Activated naive CD8-positive, alpha-beta T cell treated with anti-CD3 and anti-CD28 coated beads for 36 hours (primary cell): Measurements from ENCODE around the gene CFL1. TPM values are rescaled to one million over a fixed set of nuclear protein-coding genes. Genes with fewer than 3 reads are reported as not detected.
"Not testable (repeated sequence)": the region's sequence is repeated elsewhere in the genome, so short reads cannot be mapped to it uniquely, and the experiment has no call there.

Source experiments
- DNase-seq: peaks from one replicate; pipeline ENCODE4 v3.0.0; 2021
- H3K27ac Mint-ChIP-seq: one replicate; pipeline ENCODE4 v1.8.0; 2022; ENCODE audit warnings: mild to moderate bottlenecking, moderate library complexity, mixed read lengths
- H3K27me3 Mint-ChIP-seq: one replicate; pipeline ENCODE4 v1.8.0; 2022; ENCODE audit warnings: mild to moderate bottlenecking, mixed read lengths
- H3K36me3 Mint-ChIP-seq: one replicate; pipeline ENCODE4 v1.8.0; 2021; ENCODE audit warnings: mild to moderate bottlenecking, mixed read lengths
- H3K4me1 Mint-ChIP-seq: one replicate; pipeline ENCODE4 v1.8.0; 2021; ENCODE audit warnings: mixed read lengths
- H3K4me3 Mint-ChIP-seq: one replicate; pipeline ENCODE4 v1.8.0; 2022; ENCODE audit warnings: mild to moderate bottlenecking, moderate library complexity, mixed read lengths
- H3K9me3 Mint-ChIP-seq: one replicate; pipeline ENCODE4 v1.8.0; 2022; ENCODE audit warnings: mixed read lengths
- total RNA-seq, 2 experiments: library from RNA; stranded (reverse); gene quantifications; one replicate each; pipeline ENCODE4 v1.2.3, GENCODE V29; 2021

The CFL1 gene
- total RNA-seq, 2 experiments from 2014 or later: 1,050 to 1,075 TPM

DNA sequence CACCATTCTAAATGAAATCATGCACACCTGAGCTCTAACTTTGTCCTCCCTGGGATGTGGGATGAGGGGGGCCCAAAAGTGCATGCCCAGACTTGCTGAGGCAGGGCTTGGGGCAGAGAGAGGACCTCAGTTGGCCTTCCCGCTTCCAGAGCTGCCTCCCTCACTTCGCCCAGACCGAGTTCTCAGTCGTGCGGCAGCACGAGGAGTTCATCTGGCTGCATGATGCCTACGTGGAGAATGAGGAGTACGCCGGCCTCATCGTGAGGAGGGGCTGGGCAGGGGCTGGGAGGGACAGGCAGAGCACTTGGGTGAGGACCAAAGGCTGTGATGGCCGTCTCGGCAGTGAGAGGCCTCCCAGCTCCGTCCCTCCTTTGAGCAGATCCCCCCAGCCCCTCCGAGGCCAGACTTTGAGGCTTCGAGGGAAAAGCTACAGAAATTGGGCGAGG is 8.2 kb downstream of the CFL1 start:
- Mint-ChIP-seq H3K27me3 (no peaks in the 10 kb centered on the region), H3K36me3 (peaks cover 37% of the 10 kb centered on the region), H3K4me3 (no peak overlapping the region), H3K27ac (no peak overlapping the region), H3K4me1 (peaks cover 14% of the 10 kb centered on the region), H3K9me3 (peaks cover 7% of the 10 kb centered on the region)
- no peak for DNase-seq

DNA sequence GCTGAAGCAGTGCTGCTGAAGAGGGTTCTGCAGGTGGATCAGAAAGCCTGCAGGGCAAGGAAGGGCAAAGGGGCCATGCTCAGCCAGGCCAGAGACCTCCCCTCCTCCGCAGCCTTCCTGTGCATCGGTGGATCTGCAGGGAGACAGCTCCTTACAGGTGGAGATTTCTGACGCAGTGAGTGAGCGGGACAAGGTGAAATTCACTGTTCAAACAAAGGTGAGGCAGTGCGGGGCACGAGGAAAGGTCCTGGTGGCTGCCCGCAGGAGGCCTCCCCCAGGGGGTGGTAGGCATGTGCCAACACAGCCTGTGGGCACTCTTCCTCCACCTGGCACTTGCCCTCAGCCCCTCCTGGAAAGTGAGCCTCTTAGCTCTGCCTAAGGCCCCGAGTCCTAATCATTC is 8.6 kb downstream of the CFL1 start:
- H3K4me3 Mint-ChIP-seq: no peak overlapping the region
- DNase-seq: no peak

DNA sequence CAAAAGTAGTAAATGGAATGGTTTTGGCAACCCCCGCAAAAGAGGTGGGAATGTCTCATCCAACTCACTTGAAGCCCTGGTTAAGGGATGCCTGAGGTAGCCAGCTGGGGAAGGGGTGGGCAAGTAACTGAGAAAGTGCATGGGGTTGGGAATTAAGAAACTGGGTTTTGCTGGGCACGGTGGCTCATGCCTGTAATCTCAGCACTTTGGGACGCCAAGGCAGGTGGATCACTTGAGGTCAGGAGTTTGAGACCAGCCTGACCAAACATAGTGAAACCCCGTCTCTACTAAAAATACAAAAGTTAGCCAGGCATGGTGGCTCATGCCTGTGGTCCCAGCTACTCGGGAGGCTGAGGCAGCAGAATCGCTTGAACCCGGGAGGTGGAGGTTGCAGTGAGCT is 9.3 kb downstream of the CFL1 start:
- H3K9me3 Mint-ChIP-seq, H3K4me3 Mint-ChIP-seq, H3K27me3 Mint-ChIP-seq, DNase-seq, H3K4me1 Mint-ChIP-seq, H3K27ac Mint-ChIP-seq: not testable (repeated sequence)
- H3K36me3 Mint-ChIP-seq: peaks cover 26% of the 10 kb centered on the region

More for the DNA sequence above, 8.6 kb downstream of the CFL1 start:
- Mint-ChIP-seq H3K27ac (no peak overlapping the region), H3K27me3 (no peaks in the 10 kb centered on the region), H3K36me3 (peaks cover 33% of the 10 kb centered on the region), H3K9me3 (peaks cover 7% of the 10 kb centered on the region), H3K4me1 (peaks cover 10% of the 10 kb centered on the region)

DNA sequence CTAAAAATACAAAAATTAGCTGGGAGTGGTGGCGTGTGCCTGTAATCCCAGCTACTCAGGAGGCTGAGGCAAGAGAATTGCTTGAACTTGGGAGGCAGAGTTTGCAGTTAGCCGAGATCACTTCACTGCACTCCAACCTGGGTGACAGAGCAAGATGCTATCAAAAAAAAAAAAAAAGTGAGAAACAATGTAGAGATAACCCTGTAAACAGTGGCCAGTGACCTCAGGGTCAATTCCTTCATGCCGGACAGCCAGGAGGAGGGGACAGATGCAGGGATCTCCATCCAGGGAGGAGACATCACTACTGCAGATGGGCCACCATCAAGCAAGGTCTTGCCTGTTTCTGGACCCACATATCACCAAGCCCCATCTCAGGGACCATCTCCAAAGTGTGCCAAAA is 10.2 kb downstream of the CFL1 start:
- H3K27ac Mint-ChIP-seq: no peak overlapping the region
- H3K27me3 Mint-ChIP-seq: no peaks in the 10 kb centered on the region
- peaks cover 7% of the 10 kb centered on the region for H3K9me3 Mint-ChIP-seq
- DNase-seq: no peak
- H3K4me1 Mint-ChIP-seq: no peaks in the 10 kb centered on the region
- H3K4me3 Mint-ChIP-seq: no peak overlapping the region
- H3K36me3 Mint-ChIP-seq: peaks cover 17% of the 10 kb centered on the region

DNA sequence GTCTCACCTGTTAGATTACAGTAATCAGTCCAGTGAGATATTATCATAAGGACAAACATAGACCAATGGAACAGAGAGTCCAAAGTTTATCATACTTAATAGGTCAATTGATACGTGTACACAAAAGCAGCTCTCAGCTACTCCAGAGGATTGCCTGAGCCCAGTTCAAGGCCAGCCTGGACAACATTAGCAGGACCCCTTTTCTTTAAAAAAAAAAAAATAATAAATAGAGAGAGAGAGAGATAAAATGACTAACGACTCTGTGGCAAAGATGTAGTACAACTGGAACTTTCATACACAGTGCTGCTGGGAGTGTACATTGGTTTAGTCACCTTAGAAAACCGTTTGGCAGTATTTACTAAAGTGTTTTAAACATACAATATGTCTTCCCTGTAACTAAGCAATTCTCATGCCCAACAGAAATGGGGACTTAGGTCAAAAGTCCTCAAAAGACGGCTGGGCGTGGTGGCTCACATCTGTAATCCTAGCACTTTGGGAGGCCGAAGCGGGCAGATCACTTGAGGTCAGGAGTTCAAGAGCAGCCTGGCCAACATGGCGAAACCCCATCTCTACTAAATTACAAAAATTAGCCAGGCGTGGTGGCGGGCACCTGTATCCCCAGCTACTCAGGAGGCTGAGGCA is 13.6 kb downstream of the CFL1 start:
- H3K4me1 Mint-ChIP-seq: no peaks in the 10 kb centered on the region
- H3K9me3 Mint-ChIP-seq: no peaks in the 10 kb centered on the region
- H3K27ac Mint-ChIP-seq: no peak overlapping the region
- no peaks in the 10 kb centered on the region for H3K27me3 Mint-ChIP-seq
- no peak for DNase-seq
- H3K36me3 Mint-ChIP-seq: no peaks in the 10 kb centered on the region
- H3K4me3 Mint-ChIP-seq: no peak overlapping the region

DNA sequence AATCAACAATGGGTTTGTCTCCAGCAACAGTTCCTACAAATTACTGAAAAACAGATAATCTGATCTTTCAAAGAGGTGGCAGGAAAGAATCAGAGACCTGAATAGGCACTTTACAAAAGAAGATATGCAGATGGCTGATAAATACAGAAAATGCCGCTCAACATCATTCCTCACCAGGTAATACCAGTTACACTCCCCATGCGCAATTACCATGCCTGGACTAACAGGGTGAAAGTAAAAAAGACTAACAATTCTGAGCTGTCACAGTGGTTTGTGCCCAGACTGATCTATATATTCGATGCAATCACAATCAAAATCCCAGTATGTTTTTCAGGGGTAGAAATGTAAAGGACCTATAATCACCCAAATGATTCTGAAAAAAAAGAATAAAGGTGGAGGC is 14.2 kb downstream of the CFL1 start:
- no peak overlapping the region for H3K27ac Mint-ChIP-seq
- H3K4me1 Mint-ChIP-seq: no peaks in the 10 kb centered on the region
- DNase-seq: no peak
- H3K4me3 Mint-ChIP-seq: no peak overlapping the region
- no peaks in the 10 kb centered on the region for H3K27me3 Mint-ChIP-seq
- no peaks in the 10 kb centered on the region for H3K9me3 Mint-ChIP-seq
- no peaks in the 10 kb centered on the region for H3K36me3 Mint-ChIP-seq

DNA sequence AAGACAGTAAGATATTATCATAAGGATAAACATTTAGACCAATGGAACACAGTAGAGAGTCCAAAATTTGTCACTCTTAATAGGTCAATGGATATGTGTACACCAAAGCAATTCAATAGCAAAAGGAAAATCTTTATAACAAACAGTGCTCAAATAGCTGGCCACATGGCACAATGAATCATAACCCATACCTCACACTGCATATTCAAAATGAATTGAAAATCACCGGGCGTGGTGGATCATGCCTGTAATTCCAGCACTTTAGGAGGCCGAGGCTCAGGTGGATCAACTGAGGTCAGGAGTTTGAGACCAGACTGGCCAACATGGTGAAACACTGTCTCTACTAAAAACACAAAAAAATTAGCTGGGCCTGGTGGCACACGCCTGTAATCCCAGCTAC is 15.8 kb downstream of the CFL1 start:
- no peak for DNase-seq
- H3K36me3 Mint-ChIP-seq: no peaks in the 10 kb centered on the region
- H3K27ac Mint-ChIP-seq: no peak overlapping the region
- H3K4me3 Mint-ChIP-seq: no peak overlapping the region
- no peaks in the 10 kb centered on the region for H3K27me3 Mint-ChIP-seq
- H3K9me3 Mint-ChIP-seq: no peaks in the 10 kb centered on the region
- H3K4me1 Mint-ChIP-seq: no peaks in the 10 kb centered on the region

DNA sequence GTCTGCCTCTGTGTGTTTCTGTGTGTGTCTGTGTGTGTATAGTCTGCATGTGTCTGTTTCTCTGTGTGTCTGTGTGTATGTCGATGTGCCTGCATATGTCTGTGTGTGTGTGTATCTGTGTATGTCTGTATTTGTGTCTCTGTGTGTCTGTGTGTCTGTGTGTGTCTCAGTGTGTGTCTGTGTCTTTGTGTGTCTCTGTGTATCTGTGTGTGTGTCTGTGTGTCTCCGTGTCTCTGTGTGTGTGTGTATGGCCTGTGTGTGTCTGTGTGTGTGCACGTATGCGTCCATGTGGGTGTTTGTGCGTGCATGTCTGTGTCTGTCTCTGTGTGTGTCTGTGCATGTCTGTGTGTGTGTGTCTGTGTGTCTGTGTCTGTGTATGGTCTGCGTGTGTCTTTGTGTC is 23.8 kb downstream of the CFL1 start:
- peaks cover 5% of the 10 kb centered on the region for H3K27me3 Mint-ChIP-seq
- no peak overlapping the region for H3K27ac Mint-ChIP-seq
- H3K36me3 Mint-ChIP-seq: peaks cover 5% of the 10 kb centered on the region
- H3K4me1 Mint-ChIP-seq: peaks cover 20% of the 10 kb centered on the region
- no peak overlapping the region for H3K4me3 Mint-ChIP-seq
- peaks cover 3% of the 10 kb centered on the region for H3K9me3 Mint-ChIP-seq
- no peak for DNase-seq

DNA sequence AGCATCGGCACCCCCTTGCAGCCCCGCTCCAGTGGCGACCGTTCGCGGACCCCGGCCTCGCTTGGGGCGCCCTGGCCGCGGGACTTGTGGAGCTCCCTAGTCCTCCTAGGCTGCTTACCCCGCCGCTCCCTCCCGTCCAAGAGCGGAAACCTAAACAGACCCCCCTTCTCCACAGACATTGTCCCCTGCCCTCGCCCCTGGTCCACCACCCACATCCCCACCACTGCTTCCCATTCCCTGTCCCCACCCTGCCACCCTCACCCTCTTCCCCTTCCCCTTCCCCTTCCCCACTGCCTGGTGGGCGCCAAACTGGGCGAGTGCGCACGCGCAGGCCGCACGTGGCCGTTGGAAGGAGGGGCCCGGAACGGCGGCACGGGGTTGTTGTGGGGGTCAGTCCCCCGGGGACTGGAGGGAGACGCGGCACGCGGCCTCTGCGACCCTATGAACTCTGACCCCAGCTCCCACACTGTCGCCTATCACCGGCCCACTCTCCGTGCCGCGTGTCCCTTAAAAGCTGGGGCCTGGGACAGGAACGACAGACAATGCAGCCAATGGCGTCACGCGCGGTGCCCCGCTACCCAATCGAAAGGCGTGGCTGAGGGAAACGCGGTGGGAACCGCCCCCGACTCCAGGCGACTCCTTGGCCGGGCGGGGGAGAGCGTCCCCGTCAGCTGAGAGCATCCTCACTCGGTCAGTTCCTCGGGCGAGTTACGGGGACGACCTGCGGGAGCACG is 24.5 kb downstream of the CFL1 start, which contains the start of gene SNX32:
Gene SNX32, plus strand, starts transcription at position 667 of the 734 bp plus-strand sequence. CDS start 103 bp downstream, outside the sequence.
- no peak within 1 kb of the TSS for H3K4me3 Mint-ChIP-seq
- H3K36me3 Mint-ChIP-seq: peaks cover 5% of the 10 kb centered on the region
- H3K27me3 Mint-ChIP-seq: peaks cover 5% of the 10 kb centered on the region
- H3K27ac Mint-ChIP-seq: no peak within 1 kb of the TSS
- peaks cover 22% of the 10 kb centered on the region for H3K4me1 Mint-ChIP-seq
- peaks cover 3% of the 10 kb centered on the region for H3K9me3 Mint-ChIP-seq
- peak; percentile 96 for DNase-seq

DNA sequence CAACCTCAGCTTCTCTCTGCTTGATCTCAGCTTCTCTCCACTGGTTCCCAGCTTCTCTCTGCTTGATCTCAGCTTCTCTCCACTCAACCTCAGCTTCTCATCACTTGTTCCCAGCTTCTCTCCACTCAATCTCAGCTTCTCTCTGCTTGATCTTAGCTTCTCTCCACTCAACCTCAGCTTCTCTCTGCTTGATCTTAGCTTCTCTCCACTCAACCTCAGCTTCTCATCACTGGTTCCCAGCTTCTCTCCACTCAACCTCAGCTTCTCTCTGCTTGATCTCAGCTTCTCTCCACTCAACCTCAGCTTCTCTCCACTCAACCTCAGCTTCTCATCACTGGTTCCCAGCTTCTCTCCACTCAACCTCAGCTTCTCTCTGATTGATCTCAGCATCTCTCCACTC is 25.7 kb downstream of the CFL1 start:
- not testable (repeated sequence) for H3K9me3 Mint-ChIP-seq, H3K27me3 Mint-ChIP-seq, H3K36me3 Mint-ChIP-seq, DNase-seq
- peak overlapping the region; percentile 48 for H3K4me3 Mint-ChIP-seq
- peaks cover 31% of the 10 kb centered on the region for H3K4me1 Mint-ChIP-seq
- H3K27ac Mint-ChIP-seq: peak overlapping the region; percentile 26

DNA sequence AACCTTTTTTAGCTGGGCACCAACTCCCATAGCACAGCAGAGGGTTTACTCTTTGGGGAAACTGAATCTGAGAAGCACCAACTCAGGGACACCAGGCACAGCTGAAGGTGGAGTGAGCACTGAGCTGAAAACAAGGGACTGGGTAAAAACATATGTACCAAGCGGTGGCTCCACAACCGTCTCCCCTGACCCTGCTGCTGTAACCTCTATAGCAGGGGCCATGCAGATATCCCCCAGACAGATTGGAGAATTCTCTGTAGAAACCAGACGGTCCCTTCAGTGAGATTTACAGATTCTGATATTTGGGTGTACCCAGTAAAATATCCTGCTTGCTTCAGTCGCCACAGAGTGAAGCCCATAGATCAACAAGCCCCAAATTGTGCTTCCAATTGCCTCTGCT is 28.5 kb downstream of the CFL1 start:
- no peak overlapping the region for H3K4me3 Mint-ChIP-seq
- peaks cover 5% of the 10 kb centered on the region for H3K27me3 Mint-ChIP-seq

DNA sequence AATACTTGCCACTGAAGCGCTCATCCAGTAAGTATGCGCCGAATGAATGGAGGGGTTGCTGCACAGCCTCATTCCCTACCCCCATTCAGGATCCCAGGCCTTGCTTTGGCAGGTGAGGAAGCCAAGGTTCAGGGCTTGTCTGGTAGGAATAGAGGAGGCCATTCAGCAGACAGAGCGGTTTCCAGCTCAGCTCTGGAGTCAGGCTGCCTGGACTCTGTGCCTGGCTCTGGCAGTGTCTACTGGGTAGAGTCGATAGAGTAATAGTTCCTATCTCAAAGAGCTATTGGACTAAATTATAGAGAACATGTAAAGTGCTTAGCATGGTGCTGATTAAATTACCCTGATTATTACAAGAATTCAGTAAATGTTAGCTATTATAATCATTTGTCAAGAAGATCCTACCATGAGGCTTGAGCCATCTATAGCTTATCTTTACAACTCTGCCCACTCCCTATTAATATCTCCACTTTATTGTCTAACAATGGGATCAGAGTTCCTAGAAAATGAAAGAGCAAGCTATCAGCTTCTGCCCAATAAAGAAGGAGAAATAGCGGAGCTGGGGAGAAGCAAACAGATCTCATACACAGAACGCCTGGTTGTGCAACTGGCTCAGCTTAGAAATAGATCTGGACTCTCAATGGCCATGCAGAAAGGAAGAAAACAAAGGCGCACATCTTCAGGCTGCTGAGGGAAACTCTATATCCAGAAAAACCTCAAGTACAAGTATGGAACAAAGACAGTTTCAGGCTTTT is 30.8 kb downstream of the CFL1 start:
- H3K4me3 Mint-ChIP-seq: no peak overlapping the region
- H3K27me3 Mint-ChIP-seq: no peaks in the 10 kb centered on the region
- no peak for DNase-seq
- no peak overlapping the region for H3K27ac Mint-ChIP-seq
- peaks cover 22% of the 10 kb centered on the region for H3K4me1 Mint-ChIP-seq
- H3K9me3 Mint-ChIP-seq: no peaks in the 10 kb centered on the region
- H3K36me3 Mint-ChIP-seq: no peaks in the 10 kb centered on the region

More for the DNA sequence above, 28.5 kb downstream of the CFL1 start:
- H3K9me3 Mint-ChIP-seq: peaks cover 3% of the 10 kb centered on the region
- no peak for DNase-seq
- H3K4me1 Mint-ChIP-seq: peaks cover 32% of the 10 kb centered on the region
- H3K36me3 Mint-ChIP-seq: peaks cover 5% of the 10 kb centered on the region
- H3K27ac Mint-ChIP-seq: no peak overlapping the region

DNA sequence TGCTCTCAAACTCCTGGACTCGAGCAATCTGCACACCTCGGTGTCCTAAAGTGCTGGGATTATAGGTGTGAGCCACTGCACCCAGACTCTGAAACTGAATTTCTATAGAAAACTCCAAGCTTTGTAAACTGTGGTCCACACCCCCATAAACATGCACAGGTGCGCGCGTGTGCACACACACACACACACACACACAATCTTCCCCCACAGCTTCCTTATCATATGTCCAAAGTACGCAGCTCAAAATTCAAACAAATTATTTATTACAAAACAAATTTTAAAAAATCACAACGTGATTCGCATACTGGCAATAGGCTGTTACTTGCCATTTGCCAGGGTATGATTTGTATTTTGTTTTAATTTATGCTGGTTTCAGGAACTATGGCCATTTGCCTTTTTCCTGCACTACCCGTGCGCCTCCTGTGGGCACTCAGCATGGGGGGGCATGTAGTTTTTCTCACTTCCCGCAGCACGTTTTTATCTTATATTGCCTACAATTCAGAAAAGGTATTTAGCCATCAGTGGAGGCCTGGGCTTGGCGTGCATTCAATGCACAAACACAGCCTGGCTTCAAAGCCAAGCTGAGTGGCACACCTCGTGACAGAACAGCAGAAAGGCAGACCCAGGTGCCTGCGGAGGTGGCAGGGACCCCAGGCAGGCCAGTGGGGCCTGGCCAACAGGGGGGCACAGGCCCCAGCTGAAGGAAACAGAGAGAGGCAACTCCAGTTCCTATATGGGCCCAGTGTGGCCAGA is 35.0 kb downstream of the CFL1 start:
- peaks cover 12% of the 10 kb centered on the region for H3K4me1 Mint-ChIP-seq

DNA sequence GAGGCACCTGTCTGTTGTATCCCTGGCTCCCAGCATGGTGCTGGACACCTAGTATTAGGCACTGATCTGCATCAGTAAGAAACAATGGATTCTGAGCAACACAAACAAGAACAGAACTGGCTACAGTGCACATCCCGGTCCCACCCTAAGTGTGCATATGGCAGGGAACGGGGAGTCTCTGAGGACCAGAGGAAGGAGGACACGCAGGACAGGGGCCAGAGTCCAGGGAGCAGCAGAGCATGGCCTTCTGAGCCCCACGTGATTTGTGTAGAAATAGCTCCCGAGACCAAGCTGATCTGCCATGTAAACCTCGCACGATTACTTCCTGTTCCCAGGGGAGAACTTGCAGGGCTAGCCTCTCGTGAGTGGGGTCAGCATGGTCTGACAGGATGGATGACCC is 36.9 kb downstream of the CFL1 start:
- H3K4me3 Mint-ChIP-seq: no peak overlapping the region
- DNase-seq: no peak
- H3K4me1 Mint-ChIP-seq: peaks cover 19% of the 10 kb centered on the region
- no peak overlapping the region for H3K27ac Mint-ChIP-seq
- no peaks in the 10 kb centered on the region for H3K9me3 Mint-ChIP-seq
- no peaks in the 10 kb centered on the region for H3K36me3 Mint-ChIP-seq
- H3K27me3 Mint-ChIP-seq: no peaks in the 10 kb centered on the region

More for the DNA sequence above, 35.0 kb downstream of the CFL1 start:
- H3K9me3 Mint-ChIP-seq: no peaks in the 10 kb centered on the region
- H3K27me3 Mint-ChIP-seq: no peaks in the 10 kb centered on the region
- no peak overlapping the region for H3K27ac Mint-ChIP-seq
- H3K36me3 Mint-ChIP-seq: no peaks in the 10 kb centered on the region
- DNase-seq: no peak
- no peak overlapping the region for H3K4me3 Mint-ChIP-seq
